Glomerular endothelial cell (primary cell): ENCODE data around the gene PELI3. TPM values are rescaled to one million over a fixed set of nuclear protein-coding genes. Genes with fewer than 3 reads are reported as not detected.
"Not testable (repeated sequence)": the region's sequence is repeated elsewhere in the genome, so short reads cannot be mapped to it uniquely, and the experiment has no call there.

ENCODE experiments used
- DNase-seq: peaks from one replicate; pipeline ENCODE4 v3.0.0-alpha.2; 2011; ENCODE audit warnings: low read depth, low spot score; ENCODE audit errors: extremely low read depth
- total RNA-seq: library from RNA; depleted of rRNA; stranded (reverse); fragments of >200 nt; gene quantifications from 2 replicates; pipeline ENCODE4 v1.2.3, GENCODE V29; 2015

PELI3 gene
- total RNA-seq, 1 donor from 2014 or later, result 4.8 TPM

- no peak for DNase-seq
Observed at GRCh38 chr11:66443602-66444001, 23.1 kb upstream of the PELI3 start.

GRCh38 chr11:66447012-66447411 is 19.7 kb upstream of the PELI3 start:
- DNase-seq, result no peak

GRCh38 chr11:66448523-66448922 is 18.2 kb upstream of the PELI3 start:
- DNase-seq, result no peak

- DNase-seq, result no peak
Observed at GRCh38 chr11:66450560-66450959, 16.1 kb upstream of the PELI3 start.

- DNase-seq, result no peak
Observed at GRCh38 chr11:66451663-66452062, 15.0 kb upstream of the PELI3 start.

- DNase-seq, result no peak
Observed at GRCh38 chr11:66454247-66454646, 12.5 kb upstream of the PELI3 start.

GRCh38 chr11:66454828-66455227 is 11.9 kb upstream of the PELI3 start:
- no peak for DNase-seq

- no peak for DNase-seq
Observed at GRCh38 chr11:66457826-66458225, 8.9 kb upstream of the PELI3 start.

- no peak for DNase-seq
Observed at GRCh38 chr11:66459138-66459778, 7.4 kb upstream of the PELI3 start.

GRCh38 chr11:66462010-66462409 is 4.7 kb upstream of the PELI3 start:
- no peak for DNase-seq

- no peak for DNase-seq
Observed at GRCh38 chr11:66462911-66463310, 3.8 kb upstream of the PELI3 start.

- DNase-seq, result not testable (repeated sequence)
Observed at GRCh38 chr11:66464116-66464515, 2.6 kb upstream of the PELI3 start.

- no peak for DNase-seq
Observed at GRCh38 chr11:66464916-66465315, 1.8 kb upstream of the PELI3 start.

- DNase-seq, result no peak
Observed at GRCh38 chr11:66465373-66466224, 1.1 kb upstream of the PELI3 start.

- no peak for DNase-seq
Observed at GRCh38 chr11:66467034-66467659, 442 bp downstream of the PELI3 start.

- DNase-seq, result no peak
Observed at GRCh38 chr11:66467756-66468155, 1.1 kb downstream of the PELI3 start.

- no peak for DNase-seq
Observed at GRCh38 chr11:66468691-66469090, 2.0 kb downstream of the PELI3 start.

- DNase-seq, result no peak
Observed at GRCh38 chr11:66469441-66469840, 2.7 kb downstream of the PELI3 start.

- DNase-seq, result no peak
Observed at GRCh38 chr11:66470015-66470414, 3.3 kb downstream of the PELI3 start.

GRCh38 chr11:66471142-66471541 is 4.4 kb downstream of the PELI3 start:
- no peak for DNase-seq

GRCh38 chr11:66472054-66472453 is 5.3 kb downstream of the PELI3 start:
- no peak for DNase-seq

- no peak for DNase-seq
Observed at GRCh38 chr11:66473167-66473566, 6.5 kb downstream of the PELI3 start.
